ENCODE results near the gene KMT2D.

The KMT2D gene

DNA sequence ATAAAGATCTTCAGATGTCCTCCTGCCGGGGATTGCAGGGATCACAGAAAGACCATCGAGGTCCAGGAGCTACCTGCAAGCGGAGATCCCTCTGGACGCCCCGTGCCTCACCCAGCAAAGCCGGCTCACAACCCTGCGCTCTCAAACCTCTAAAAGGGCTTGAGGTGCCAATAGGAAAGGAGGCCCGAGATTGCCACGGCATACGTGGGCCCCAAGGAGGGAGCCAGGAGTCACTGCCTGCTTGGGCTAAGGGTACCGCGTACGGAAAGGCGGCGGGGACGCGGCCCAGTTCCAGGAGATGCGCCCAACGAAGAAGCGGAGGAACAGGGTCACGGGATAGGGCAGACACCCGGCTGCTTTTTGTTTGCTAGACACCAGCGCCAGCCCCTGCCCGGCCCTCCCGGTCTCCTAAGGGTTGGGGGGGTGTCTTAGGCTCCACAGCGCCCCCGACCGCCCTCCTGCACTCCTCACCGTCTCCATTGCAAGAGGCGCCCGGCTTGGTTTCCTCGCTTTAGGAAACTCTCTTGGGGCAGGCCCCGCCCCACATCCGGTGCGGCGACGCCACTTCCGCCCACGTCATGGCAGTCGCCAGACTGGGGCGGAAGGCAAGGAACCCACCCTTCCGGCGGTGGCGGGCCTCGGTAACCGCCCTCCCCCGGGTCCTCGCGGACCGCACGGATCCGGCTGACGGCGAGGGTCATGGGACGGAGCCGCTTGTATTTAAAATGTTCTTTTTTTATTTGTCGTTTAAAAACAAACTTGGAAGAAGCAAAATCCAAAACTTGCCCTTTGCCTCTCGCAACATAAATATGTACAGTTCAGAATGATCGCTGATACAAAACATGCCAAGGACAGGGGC is 42.1 kb downstream of the KMT2D start, which contains the start of gene PRKAG1:
Gene PRKAG1, minus strand, starts transcription at position 516 of the 859 bp plus-strand sequence. Its CDS starts 36 bp downstream, at position 480.
- peak; percentile 93 for DNase-seq (ENCODE audit: low read depth)

DNA sequence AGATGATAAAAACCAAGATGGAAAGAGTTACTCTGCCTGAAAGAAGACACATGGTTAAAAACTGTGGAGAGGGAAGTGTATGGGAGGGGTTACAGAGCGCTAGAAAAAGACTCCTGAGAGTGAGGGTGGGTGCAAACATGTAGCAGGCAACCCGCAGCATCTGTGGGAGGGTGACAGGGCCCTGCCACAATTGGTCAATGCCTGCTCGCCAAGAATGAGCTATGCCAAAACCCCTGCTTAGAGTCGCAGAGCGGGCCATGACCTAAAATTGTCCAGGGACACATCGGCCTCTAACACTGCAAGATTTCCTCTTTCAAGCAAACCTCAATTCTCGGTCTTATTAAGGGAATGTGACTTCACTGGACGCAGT is 42.7 kb downstream of the KMT2D start:
- DNase-seq (ENCODE audit: low read depth) = peak; percentile 33

DNA sequence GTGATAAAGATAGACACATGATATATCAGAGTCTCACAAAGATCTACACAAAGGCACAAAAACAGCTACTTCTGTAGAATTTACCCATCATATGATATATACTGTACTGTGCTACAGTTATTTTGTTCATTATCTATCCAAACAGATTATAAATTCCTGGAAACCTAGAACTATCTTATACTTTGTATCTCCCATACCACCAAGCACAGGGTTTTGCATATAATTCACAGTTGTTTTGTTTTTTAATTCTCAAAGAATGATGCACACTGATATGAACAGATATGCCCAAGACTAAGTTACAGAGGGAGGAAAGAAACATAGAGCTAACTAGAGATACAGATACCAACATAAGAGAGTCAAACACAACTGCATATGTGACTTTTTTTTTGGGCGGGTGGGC is 45.4 kb downstream of the KMT2D start:
- no peak for DNase-seq (ENCODE audit: low read depth)

DNA sequence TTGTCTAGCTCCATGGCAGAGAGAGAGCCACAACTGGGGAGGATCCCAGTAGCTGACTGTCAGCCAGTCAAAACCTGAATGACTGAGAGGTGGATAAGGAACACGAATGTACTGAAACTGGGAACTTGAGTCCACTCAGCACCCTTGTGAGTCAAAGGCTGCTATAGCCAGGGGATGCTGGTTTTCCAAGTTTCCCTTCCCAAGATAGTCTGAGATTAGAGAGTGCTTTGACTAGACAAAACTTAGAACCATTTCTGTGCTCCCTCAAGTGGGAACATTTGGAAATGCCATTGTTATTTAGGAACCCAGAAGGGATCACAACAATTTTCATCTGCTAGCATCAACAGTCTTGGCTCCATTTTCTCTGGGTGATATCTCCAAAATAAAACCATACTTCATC is 46.0 kb downstream of the KMT2D start:
- DNase-seq (ENCODE audit: low read depth) = no peak

DNA sequence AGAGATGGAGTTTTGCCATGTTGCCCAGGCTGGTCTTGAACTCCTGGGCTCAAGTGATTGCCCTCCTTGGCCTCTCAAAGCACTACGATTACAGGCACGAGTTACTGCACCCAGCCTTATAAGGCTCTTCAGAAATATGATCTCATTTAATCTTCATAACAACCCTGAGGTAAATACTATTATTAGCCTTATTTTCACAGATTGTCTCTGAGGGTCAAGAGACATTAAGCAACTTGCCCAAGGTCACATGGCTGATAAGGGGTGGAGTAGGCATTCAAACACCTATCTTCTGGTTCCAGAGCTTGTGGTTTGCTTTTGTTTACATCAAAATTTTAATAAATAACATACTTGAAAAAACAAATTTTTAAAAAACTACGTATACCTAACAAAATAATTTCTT is 47.2 kb downstream of the KMT2D start:
- DNase-seq (ENCODE audit: low read depth) = no peak

DNA sequence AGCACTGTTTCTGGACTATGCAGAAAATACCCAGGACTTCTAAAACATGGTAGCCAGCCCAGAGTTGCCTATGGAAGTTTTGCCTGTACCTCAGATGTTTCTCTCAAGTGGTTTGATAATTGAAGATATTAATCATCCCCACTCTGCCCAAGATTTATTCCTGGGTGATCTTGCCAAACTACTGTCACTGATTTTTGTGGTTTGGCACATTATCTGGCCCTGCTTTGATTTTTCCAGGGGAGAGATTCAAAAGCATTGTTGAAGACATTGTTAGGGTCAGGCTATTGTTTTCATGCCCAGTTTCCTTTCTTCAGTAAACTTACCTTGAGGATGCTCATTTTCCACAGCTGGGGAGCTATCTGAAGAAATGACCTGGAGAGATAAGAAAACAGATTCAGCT is 47.9 kb downstream of the KMT2D start:
- DNase-seq (ENCODE audit: low read depth) = no peak
